ENCODE data around the gene INTS11. TPM values are rescaled to one million over a fixed set of nuclear protein-coding genes. Genes with fewer than 3 reads are reported as not detected.

The INTS11 gene
- total RNA-seq, 1 donor from 2014 or later, result 106 TPM

GRCh38 chr1:1342584-1343115 lies 18.2 kb upstream of the INTS11 start:
- Mint-ChIP-seq H3K9me3 (ENCODE audit: unreplicated experiment) (no peaks in the 10 kb centered on the region), H3K4me1 (ENCODE audit: unreplicated experiment) (peaks cover 23% of the 10 kb centered on the region), H3K27me3 (ENCODE audit: unreplicated experiment) (no peaks in the 10 kb centered on the region), H3K4me3 (ENCODE audit: unreplicated experiment) (no peak overlapping the region), H3K27ac (ENCODE audit: unreplicated experiment) (no peak overlapping the region), H3K36me3 (ENCODE audit: unreplicated experiment) (peaks cover 8% of the 10 kb centered on the region)
- no peak for TF ChIP-seq CTCF (IDR thresholded peaks at IDR 0.05)
- no peak for DNase-seq (ENCODE audit: extremely low spot score, unreplicated experiment)

GRCh38 chr1:1342061-1342562 lies 17.7 kb upstream of the INTS11 start:
- Mint-ChIP-seq H3K4me3 (ENCODE audit: unreplicated experiment) (no peak overlapping the region), H3K4me1 (ENCODE audit: unreplicated experiment) (peaks cover 17% of the 10 kb centered on the region), H3K36me3 (ENCODE audit: unreplicated experiment) (peaks cover 8% of the 10 kb centered on the region), H3K27ac (ENCODE audit: unreplicated experiment) (no peak overlapping the region), H3K27me3 (ENCODE audit: unreplicated experiment) (no peaks in the 10 kb centered on the region), H3K9me3 (ENCODE audit: unreplicated experiment) (no peaks in the 10 kb centered on the region)
- no peak for DNase-seq (ENCODE audit: extremely low spot score, unreplicated experiment)
- no peak for TF ChIP-seq CTCF (IDR thresholded peaks at IDR 0.05)

GRCh38 chr1:1341549-1342021 lies 17.1 kb upstream of the INTS11 start:
- no peaks in the 10 kb centered on the region for H3K27me3 Mint-ChIP-seq (ENCODE audit: unreplicated experiment)
- H3K9me3 Mint-ChIP-seq (ENCODE audit: unreplicated experiment), result no peaks in the 10 kb centered on the region
- H3K4me3 Mint-ChIP-seq (ENCODE audit: unreplicated experiment), result no peak overlapping the region
- TF ChIP-seq CTCF (IDR thresholded peaks at IDR 0.05), result no peak
- peaks cover 12% of the 10 kb centered on the region for H3K4me1 Mint-ChIP-seq (ENCODE audit: unreplicated experiment)
- DNase-seq (ENCODE audit: extremely low spot score, unreplicated experiment), result no peak
- peaks cover 8% of the 10 kb centered on the region for H3K36me3 Mint-ChIP-seq (ENCODE audit: unreplicated experiment)
- H3K27ac Mint-ChIP-seq (ENCODE audit: unreplicated experiment), result no peak overlapping the region

- H3K9me3 Mint-ChIP-seq (ENCODE audit: unreplicated experiment), result no peaks in the 10 kb centered on the region
- no peak overlapping the region for H3K4me3 Mint-ChIP-seq (ENCODE audit: unreplicated experiment)
- no peaks in the 10 kb centered on the region for H3K27me3 Mint-ChIP-seq (ENCODE audit: unreplicated experiment)
- no peak for DNase-seq (ENCODE audit: extremely low spot score, unreplicated experiment)
- peaks cover 8% of the 10 kb centered on the region for H3K36me3 Mint-ChIP-seq (ENCODE audit: unreplicated experiment)
- peaks cover 8% of the 10 kb centered on the region for H3K4me1 Mint-ChIP-seq (ENCODE audit: unreplicated experiment)
- H3K27ac Mint-ChIP-seq (ENCODE audit: unreplicated experiment), result no peak overlapping the region
- no peak for TF ChIP-seq CTCF (IDR thresholded peaks at IDR 0.05)
Measured at GRCh38 chr1:1340791-1341548, 16.5 kb upstream of the INTS11 start.

- Mint-ChIP-seq H3K9me3 (ENCODE audit: unreplicated experiment) (no peaks in the 10 kb centered on the region), H3K4me1 (ENCODE audit: unreplicated experiment) (peaks cover 6% of the 10 kb centered on the region), H3K36me3 (ENCODE audit: unreplicated experiment) (peaks cover 8% of the 10 kb centered on the region), H3K4me3 (ENCODE audit: unreplicated experiment) (no peak overlapping the region), H3K27ac (ENCODE audit: unreplicated experiment) (no peak overlapping the region), H3K27me3 (ENCODE audit: unreplicated experiment) (no peaks in the 10 kb centered on the region)
- no peak for TF ChIP-seq CTCF (IDR thresholded peaks at IDR 0.05)
- DNase-seq (ENCODE audit: extremely low spot score, unreplicated experiment), result no peak
Measured at GRCh38 chr1:1340185-1340584, 15.7 kb upstream of the INTS11 start.
